Stimulated activated naive CD8-positive, alpha-beta T cell treated with anti-CD3 and anti-CD28 coated beads, Interleukin-15, Interleukin-2, amounts not matched to agents 100 U/mL and 50 U/mL, for 24 hours (primary cell): ENCODE measurements around the gene SEMA5B.
A peak's percentile ranks its signal among the peaks of the same experiment; 100 is the strongest.

Experiments
- ATAC-seq: fragments of 150-1000 bp; cut with Tn5 transposase; one replicate; pipeline ENCODE4 v1.10.0; 2021
- DNase-seq: peaks from one replicate; pipeline ENCODE4 v3.0.0; 2021

Gene SEMA5B

GRCh38 chr3:122973893-122974615 is 53.5 kb downstream of the SEMA5B start:
- DNase-seq (no peak), ATAC-seq (no peak)

DNA sequence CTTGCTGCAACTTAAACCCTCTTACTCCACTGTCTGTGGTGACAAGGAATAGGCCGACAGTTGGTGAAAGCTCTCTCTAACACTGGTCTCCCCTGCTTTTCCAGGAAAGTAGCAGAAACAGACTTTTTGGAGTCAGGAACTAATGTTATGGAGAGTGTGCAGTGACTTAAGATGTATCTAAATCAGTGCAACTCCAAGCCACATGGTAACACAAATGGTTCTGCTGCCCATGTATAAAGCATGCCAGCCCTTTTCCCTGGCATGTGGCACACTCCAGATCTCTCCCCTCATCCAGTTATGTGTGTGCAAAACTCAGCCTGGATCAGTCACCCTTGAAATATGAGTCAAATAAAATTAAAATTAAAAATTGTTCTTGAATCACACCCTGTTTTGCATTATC is 55.4 kb downstream of the SEMA5B start:
- DNase-seq: no peak
- no peak for ATAC-seq

DNA sequence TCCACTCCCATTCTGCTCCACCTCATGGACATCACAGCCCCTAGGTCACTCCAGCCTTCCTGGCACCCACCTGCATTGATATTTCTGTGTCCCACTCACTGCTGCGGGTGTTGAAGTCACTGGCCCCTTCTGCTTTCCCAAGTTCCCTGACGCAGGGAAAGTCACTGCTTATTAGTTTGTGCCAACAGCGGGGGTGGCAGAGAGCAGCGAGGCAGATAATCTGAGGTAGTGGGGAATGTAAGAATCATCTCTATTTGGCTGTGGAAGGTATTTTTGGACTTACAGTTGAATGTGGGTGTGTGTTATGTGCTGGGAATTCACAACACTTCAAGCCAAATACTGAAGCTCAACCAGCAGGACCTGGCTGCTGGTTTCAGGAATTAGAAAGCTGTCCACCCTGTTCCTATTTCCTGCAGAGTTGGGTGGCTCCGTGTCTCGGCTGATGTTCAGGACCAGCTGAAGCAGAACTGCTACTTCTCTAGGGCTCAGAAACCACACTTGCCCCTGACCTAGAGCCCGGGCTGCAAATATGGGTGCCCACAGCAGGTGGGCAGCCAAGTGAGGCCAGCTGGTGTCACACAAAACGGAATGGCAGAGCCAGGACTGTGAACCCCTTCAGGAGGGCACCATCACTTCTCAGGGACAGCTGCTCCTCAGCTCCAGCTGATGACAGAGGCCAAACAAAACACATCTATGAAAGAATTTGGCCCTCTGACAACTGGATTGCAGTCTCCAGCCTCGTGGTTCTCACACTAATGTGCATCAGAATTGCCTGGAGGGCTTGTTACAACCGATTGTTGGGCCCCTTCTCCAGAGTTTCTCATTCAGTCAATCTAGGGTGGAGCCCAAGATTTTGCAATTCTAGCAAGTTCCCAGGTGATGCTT is 57.7 kb downstream of the SEMA5B start:
- DNase-seq: no peak
- ATAC-seq: no peak

DNA sequence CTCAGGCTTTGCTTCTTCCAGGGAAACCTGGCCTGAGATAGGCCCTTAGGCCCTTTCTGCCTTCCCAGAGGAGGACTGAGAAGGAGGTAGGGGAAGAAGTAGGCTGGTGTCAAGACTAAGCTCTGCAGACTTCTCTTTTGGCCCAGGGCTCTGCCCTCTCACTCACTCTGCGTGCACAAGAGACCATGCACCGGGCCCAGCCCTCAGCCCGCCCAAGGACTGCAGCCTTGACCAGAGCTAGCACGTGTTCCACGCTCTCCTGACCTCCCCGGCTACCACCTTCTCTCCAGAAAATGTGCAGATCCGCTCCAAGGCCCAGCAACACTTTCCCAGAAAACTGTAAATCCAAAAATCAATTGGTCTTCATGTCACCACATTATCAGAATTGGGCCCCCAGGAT is 59.8 kb downstream of the SEMA5B start:
- ATAC-seq (no peak), DNase-seq (no peak)

GRCh38 chr3:122967356-122967755 is 60.2 kb downstream of the SEMA5B start:
- ATAC-seq (no peak), DNase-seq (no peak)

GRCh38 chr3:122966045-122966444 is 61.5 kb downstream of the SEMA5B start:
- ATAC-seq: no peak

GRCh38 chr3:122964811-122965210 is 62.8 kb downstream of the SEMA5B start:
- no peak for DNase-seq

More at GRCh38 chr3:122966045-122966444, 61.5 kb downstream of the SEMA5B start:
- no peak for DNase-seq

GRCh38 chr3:122962149-122962548 is 65.4 kb downstream of the SEMA5B start:
- ATAC-seq (no peak), DNase-seq (no peak)

More at GRCh38 chr3:122964811-122965210, 62.8 kb downstream of the SEMA5B start:
- no peak for ATAC-seq

DNA sequence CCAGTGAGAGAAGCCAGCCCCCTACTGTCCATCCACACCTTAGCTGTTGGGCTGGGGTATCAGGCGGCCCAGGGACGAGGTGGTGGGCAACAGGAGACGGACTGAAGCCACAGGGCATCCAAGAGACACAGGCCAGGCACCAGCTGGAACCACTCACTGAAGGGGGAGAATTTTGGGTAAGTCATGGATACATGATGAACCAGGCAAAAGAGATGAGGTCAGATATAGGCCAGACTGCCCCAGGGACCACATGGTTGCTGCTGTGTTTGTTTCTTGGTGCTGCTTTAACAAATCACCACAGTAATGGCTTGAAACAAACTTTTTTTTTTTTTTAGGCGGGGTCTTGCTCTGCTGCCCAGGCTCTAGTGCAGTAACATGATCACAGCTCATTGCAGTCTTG is 66.4 kb downstream of the SEMA5B start:
- ATAC-seq (peak; percentile 20), DNase-seq (no peak)

GRCh38 chr3:122960652-122961051 is 66.9 kb downstream of the SEMA5B start:
- no peak for DNase-seq
- ATAC-seq: no peak

DNA sequence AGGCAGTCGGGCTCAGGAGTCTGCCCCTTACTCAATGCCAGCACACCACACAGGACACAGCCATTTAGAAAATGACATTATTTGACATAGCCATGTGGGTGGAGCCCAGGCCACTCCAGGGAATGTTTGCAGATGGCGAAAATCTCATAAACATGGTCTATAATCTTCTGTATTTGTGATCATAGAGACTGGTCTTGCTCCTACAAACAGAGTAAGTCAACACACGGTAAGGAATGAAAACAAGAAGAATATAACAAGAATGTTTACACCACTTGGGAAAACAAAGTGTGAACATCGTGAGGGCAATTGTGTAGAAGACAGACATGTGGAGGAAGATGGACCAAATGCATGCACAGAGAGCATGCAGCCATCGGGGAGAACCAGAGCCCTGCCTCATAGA is 68.2 kb downstream of the SEMA5B start:
- ATAC-seq (no peak), DNase-seq (no peak)

GRCh38 chr3:122957707-122958689 is 69.6 kb downstream of the SEMA5B start:
- DNase-seq (no peak), ATAC-seq (no peak)

- no peak for DNase-seq
These were observed 70.7 kb downstream of the SEMA5B start for GRCh38 chr3:122956693-122957455.

GRCh38 chr3:122955916-122956692 is 71.5 kb downstream of the SEMA5B start:
- DNase-seq: no peak
- no peak for ATAC-seq

More at GRCh38 chr3:122956693-122957455, 70.7 kb downstream of the SEMA5B start:
- ATAC-seq: no peak

DNA sequence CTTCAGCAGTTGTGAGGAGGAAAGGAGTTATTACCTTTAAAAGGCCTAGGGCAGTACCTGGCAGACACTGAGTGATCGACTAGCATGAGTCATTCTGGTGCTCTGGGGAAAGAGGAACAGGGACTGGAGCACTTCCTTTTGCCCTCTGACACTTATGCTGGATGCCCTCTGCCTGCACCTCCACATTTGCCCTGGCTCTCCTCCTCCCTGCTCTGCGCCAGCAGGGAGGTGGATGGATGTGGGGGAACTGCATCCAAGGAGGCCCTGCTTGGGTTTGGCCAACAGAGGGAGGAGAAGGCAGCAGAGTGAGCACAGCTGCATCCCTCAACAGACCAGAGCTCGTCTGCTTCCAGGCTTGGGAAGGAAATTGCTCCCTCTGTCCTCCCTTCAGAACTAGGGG is 75.0 kb downstream of the SEMA5B start:
- DNase-seq (no peak), ATAC-seq (peak; percentile 55)

DNA sequence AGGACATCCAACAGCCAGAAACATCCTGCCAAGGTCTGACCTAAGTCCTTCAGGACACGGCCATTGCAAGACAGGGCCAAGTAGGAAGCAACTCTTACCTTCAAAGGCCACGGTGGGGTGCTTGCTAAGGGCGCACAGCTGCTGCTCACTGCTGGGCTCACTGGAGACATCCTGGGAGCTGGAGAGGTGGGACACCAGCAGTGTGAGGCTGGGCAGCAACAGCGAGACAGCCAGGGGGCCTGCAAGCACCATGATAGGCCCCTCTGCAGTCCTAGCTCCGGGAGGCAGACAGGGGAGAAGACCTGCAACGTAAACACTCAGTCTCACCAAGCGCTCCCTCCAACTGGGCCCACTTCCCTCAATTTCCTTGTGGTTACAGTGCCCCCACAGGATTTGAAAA is 79.2 kb downstream of the SEMA5B start:
- ATAC-seq (no peak), DNase-seq (no peak)

- ATAC-seq (no peak), DNase-seq (no peak)
These were observed 79.8 kb downstream of the SEMA5B start for GRCh38 chr3:122947738-122948137.

DNA sequence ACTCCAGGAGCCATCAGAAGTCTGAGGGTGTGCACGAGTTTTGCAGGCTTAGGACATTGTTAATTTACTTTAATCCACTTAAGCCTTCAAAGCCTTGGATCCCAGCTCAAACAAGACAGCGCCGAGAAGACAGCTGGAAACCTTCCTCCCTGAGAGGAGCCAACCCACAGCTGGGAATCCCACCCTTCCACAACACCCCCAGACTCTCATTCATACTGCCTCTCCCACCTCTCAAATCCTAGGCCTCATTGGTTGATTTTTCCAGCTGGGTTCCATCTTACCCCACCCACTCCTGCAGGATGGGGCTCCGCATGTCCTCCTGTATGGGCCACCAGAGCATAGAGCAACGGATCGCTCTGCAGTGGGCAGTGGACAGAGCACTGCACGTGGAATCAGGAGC is 80.4 kb downstream of the SEMA5B start:
- DNase-seq (no peak), ATAC-seq (no peak)

- DNase-seq: no peak
- ATAC-seq: no peak
These were observed 81.4 kb downstream of the SEMA5B start for GRCh38 chr3:122946185-122946584.

- ATAC-seq (no peak), DNase-seq (no peak)
These were observed 82.3 kb downstream of the SEMA5B start for GRCh38 chr3:122945230-122945629.
